GM10266 (cell line): ENCODE measurements around the gene TEX52.

Source experiments
- DNase-seq: peaks from one replicate; pipeline ENCODE4 v3.0.0; 2012; ENCODE audit errors: extremely low spot score
- CTCF ChIP-seq: IDR thresholded peaks from 2 replicates; pipeline ENCODE4 v1.5.1; 2012; ENCODE audit warnings: mild to moderate bottlenecking, low read depth; ENCODE audit not compliant: control insufficient read depth, insufficient read depth; ENCODE audit errors: missing control alignments

TEX52 gene

GRCh38 chr12:2829275-2829674, 27.6 kb downstream of the TEX52 start:
- no peak for TF ChIP-seq CTCF
- no peak for DNase-seq

- no peak for DNase-seq
- TF ChIP-seq CTCF, result no peak
Observed at GRCh38 chr12:2826721-2827515, 29.9 kb downstream of the TEX52 start.

GRCh38 chr12:2826036-2826435, 30.8 kb downstream of the TEX52 start:
- TF ChIP-seq CTCF, result no peak
- DNase-seq, result no peak

GRCh38 chr12:2825132-2825531, 31.7 kb downstream of the TEX52 start:
- no peak for TF ChIP-seq CTCF
- no peak for DNase-seq

GRCh38 chr12:2824541-2824940, 32.3 kb downstream of the TEX52 start:
- no peak for DNase-seq
- TF ChIP-seq CTCF, result no peak

GRCh38 chr12:2823483-2823882, 33.4 kb downstream of the TEX52 start:
- TF ChIP-seq CTCF, result no peak
- DNase-seq, result no peak

GRCh38 chr12:2820432-2820831, 36.4 kb downstream of the TEX52 start:
- DNase-seq, result no peak
- TF ChIP-seq CTCF, result no peak
